ENCODE data around the gene CRYBB3.

Gene CRYBB3

DNA sequence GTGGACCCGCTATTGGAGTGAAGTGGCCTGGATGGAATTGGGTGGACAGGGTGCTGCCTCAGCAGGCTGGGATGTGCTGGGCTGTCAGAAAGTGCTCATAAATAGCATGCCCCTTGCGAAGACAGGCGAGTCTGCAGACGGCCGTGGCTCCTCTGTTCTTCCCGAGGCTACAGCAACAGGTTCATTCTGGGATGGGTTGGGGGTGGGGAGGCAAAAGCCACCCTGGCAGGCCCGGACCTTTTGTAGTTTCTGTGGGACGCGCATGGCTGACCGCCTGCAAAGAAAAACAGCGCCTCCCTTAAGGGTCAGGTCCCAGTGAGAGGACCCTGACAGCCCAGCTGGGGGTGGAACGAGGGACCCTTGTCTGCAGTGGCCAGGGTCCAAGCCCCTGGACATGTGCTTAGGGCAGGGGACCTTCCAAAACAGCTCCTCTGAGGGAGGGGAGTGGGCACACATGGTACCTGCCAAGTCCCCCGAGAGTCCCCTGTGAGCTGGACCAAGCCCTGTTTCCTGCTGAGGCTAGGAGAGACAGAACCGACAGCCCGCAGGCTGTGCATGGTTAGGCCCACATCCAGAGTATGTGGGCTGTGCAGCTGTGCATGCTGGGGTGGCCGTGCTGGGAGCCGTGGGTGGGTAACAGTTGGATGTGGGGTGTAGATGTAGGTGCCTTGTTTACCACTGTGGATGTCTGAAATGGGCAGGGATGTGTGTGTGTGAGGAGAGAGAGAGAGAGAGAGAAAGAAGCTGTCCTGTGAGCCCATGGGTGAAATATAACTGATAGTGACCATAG lies at the start of gene CRYBB3:
CRYBB3 (plus strand) TSS at position 128 of the 790 bp plus-strand sequence. CDS start 1,539 bp downstream, outside the sequence.
- no peak for DNase-seq (ENCODE audit: low read depth)

DNA sequence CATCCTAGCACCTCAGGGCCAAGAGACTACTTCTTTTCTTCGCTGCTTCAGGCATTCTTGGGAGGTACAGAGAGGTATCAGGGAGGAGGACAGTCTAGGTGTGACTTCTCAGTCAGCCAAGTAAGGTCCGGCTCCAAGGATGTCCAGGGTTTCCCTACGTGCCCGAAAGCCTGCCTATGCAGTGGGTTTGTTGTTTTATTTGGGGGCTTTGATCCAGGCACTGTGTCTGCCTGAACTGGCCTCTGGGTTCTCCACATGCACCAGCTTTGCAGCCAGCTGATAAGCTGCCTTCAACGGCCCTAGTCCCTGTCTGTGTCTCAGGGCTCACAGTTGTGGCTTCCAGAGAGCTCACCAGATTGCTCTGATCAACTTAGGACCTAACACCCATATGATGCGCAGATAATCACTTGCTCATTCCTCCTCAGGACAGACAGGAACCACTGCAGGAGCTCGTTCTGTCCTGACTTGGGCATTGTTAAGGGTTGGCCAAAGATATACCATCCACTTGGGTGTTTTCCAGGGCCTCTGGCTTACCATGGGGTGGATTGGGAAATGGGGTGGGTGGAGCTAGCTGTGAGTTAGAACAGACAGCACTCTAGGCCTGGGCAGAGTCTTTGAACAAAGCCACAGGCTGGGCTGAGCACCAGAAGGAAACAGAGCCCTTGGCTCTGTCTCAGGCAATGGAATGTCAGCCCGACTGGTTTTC lies 45.5 kb upstream of the CRYBB3 start:
- DNase-seq (ENCODE audit: low read depth), result peak; percentile 4

DNA sequence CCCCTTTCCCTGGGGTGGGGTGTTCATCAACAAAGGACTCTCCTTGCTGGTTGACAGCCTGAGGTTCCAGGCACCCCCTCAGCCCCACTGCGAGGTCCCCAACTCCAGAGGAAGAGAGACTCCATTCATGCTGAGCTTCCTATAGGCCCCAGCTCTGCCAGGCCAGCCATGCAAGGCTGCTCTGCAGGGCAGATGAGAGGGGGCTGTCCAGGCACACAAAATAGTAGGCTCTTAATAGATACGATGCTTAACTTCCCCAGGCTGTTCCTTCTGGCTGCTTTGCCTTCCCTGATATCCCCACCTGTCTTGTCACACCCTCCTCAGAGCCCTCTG lies 45.0 kb upstream of the CRYBB3 start:
- no peak for DNase-seq (ENCODE audit: low read depth)

DNA sequence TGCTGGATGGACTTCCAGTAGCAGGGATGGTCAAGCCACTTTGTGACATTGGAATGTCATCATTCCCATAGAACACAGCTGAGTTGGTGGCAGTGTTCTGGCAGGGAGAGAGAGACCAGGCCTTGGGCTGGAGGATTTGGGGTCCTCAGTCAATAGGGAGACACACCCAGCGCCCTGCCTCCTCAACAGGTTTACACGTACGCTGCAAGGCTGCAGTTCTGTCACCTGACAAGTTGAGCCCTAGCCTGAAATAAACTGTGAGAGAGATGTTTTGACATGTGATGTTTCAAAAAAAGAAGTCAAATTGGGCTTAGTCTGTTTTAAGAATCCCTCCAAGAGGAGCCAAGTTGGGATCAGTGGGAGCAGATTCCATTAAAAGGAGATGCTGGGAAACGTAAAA lies 42.9 kb upstream of the CRYBB3 start:
- DNase-seq (ENCODE audit: low read depth), result no peak

DNA sequence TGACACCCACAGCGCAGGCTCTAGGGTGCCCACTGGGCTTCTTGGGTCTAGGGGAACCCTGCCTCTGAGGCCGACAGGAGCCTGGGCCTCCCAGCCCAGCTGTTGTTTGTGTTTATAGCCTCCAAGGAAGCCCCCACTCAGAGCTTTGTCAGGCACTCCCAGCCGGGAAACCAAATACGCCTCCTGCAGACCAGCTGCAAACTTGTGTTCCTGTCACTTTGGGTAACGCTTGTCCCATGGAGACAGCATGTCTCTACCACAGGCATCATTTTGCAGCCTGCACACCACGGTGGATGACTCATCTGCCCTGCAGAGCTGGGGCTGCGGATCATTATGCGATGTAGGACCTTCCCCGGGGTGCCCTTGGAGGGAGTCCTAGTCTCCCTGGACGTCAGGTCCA lies 40.6 kb upstream of the CRYBB3 start:
- no peak for DNase-seq (ENCODE audit: low read depth)

DNA sequence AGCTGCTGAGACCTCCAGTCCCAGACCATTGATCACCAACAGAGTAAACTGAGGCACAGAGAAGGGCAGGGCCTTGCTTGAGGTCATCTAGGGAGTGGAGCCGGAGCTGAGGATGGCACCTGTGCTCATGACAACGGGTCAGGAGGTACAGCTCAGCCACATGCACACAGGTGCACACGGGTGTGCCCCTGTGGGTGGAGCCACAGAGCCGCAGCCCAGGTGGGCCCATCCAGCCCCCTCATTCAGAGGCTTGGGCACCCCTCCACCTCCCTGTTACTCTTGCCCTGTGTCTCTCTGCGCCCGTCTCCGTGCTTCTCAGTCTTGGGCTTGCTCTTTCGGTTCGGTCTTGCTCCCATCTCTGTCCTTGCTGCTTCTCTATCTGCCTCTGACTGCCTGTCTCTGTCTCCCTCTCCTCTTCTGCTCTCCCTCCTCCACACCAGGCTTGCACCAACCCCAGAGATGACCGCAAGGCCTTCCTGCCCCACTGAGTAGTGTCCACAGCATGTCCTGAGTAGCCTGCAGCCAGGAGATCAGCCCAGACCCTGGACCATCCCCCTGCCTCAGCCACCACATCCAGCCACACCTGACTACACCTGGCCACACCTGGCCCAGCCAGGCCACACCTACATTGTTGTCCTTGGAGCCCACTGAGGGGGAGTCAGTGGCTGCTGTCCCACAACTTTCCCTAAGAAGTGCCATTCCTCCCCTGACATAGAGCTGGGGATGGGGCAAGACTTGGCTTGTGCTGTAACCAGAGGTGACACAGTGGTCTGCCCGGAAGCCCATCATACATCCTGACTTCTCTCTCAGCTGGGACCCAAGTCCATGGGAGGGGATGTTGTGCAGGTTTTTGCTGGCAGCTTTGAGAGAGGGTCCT lies 39.3 kb upstream of the CRYBB3 start:
- DNase-seq (ENCODE audit: low read depth), result no peak

DNA sequence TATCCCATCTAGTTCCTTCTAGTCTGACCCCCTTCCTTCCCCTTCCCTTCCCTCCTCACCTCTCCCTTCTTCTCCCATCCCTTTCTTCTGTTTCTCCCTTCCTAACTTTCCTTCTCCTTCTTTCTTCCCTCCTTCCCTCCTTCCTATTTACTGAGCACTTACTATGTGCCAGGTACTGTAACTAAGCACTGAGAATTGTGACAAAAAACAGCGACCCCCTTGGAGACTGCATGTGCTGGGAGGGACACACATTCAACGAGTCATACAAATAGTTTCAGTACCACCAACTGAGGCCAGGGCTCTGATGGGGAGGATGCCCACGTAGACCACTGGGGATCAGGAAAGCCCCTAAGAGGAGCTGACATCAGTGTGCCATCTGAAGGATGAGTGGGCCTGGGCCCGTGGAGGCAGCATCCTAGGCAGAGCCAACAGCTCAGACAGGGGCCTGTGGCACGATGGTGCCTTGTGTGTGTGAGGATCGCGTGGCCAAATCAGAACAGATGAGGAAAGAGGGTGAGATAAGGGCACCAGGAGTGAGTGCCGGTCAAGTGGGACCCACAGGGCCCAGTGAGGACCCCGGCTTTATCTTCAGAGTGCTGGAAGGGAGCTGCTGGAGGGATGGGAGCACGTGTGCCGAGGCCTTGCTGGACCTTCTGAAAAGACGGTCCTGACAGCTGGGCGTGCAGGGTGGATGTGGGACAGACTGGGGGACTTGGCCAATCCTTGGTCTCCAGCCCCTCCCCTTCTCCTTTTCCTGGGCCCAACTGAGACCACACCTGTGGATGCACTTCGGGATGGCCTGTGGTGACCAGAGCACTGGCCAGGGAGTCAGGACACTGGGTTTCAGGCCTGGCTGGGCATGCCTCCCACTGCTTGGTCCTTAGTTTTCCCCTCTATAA lies 38.4 kb upstream of the CRYBB3 start:
- DNase-seq (ENCODE audit: low read depth), result no peak

DNA sequence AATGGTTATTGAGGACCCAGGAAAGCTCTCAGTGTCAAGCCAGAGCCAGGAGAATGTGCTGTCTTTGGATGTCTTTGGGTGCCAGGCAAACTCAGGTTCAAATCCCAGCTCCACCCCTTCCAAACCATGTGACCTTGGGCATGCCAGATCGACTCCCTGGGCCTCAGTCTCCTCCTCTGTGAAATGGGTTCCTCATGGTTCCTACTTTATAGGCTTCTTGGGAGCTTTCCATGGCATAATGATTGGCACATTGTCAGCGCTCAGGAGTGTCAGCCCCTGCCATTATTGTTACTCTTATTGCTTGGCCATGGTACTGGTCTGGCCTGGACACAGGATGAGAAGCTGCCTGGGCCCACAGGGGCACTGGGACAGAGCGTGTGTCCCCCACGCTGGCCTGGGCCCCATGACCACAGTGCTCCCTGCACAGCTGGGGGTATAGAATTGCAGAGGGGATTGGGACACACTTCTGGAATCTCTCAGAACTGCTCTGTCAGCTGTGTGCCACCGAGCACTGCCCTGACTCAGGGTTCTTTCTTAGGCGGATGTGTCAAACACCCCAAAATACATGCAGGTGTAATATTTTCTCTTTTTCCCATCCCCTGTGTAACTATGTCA lies 37.6 kb upstream of the CRYBB3 start:
- no peak for DNase-seq (ENCODE audit: low read depth)

DNA sequence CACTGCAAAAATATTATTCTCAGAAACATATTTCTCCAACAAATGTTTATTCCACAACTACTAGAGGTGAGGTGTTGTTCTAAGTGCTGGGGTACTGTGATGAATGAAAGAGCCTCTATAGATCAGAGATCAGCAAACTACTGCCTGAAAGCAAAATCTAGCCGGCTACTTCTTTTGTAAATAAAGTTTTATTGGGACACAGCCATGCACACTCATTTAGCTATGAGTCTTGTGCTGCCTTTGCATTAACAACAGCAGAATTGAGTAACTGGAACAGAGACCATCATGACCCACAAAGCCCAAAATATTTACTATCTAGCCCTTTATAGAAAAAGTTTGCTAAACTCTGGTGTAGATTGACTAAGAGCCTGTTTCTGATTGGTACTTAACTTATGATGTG lies 37.1 kb upstream of the CRYBB3 start:
- no peak for DNase-seq (ENCODE audit: low read depth)

DNA sequence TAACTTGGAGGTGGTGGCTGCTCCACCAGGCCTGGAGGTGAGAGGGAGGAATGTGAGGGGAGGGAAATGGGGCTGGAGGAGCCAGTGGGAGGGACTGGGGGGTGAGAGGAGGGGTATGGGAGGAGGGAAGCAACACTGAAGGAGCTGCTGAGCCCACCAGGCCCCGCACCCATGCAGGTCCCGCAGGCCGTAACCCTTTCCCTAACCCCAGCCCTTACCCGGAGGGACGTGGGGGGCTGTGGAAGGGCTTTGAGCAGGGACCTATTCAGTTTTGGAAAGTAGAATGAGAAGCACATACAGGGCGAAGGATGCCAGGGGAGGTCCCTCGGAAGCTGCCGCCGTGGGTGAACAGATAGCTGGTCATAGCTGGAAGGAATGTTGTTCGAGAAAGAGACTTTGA lies 33.9 kb upstream of the CRYBB3 start:
- no peak for DNase-seq (ENCODE audit: low read depth)

DNA sequence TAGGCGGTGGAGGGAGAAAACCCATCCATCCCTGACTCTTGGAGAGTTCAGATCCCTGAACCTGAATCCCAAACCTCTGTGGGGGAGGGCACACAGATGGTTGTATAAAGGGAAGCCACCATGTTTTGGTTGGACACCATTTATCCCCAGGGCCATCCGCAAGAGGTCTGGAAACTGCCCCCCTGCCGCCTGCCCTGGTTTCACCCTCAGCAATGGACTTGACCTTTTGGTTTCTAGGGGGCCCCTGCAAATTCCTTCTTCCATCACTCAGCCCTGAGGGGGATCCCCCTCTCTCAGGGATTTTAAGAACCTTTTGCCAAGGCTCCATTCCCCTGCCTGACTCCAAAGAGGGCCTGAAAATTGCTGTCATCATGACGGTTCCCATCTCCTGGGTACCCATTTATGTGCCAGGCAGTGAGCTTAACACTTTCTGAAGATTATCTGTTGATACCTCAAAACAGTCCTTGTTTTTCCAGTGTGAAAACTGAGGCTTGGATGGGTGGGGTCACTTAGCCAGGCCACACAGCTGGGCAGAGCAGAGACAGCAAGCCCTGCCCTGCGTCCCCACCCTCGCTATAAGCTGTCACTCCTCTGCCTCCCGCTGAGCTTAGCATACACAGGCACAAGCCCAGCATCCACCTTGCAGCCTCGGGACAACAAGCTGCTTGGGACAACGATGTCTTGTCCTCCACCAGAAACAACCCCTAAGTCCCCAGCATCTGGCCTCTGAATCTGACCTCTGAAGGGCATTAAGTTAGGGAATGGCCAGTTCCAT lies 33.2 kb upstream of the CRYBB3 start:
- DNase-seq (ENCODE audit: low read depth), result no peak

DNA sequence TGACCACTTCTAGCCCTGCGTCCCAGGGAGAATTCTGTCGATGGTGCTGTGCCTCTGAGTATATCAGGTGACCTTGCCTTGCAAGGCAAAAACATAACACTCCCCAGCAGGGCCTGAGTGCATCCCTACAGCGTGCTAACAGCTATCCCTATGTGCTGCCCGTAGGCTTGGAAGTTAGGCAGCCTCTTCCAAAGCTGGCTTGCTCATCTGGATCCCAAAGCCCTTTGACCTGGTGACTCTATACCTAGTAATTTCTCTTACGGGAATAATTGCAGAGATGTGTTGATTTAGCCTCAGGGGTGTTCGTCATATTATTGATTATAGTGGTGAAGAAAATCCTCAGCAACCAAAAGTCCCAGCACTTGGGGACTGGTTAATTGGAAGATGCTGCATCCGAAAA lies 32.6 kb upstream of the CRYBB3 start:
- DNase-seq (ENCODE audit: low read depth), result no peak

DNA sequence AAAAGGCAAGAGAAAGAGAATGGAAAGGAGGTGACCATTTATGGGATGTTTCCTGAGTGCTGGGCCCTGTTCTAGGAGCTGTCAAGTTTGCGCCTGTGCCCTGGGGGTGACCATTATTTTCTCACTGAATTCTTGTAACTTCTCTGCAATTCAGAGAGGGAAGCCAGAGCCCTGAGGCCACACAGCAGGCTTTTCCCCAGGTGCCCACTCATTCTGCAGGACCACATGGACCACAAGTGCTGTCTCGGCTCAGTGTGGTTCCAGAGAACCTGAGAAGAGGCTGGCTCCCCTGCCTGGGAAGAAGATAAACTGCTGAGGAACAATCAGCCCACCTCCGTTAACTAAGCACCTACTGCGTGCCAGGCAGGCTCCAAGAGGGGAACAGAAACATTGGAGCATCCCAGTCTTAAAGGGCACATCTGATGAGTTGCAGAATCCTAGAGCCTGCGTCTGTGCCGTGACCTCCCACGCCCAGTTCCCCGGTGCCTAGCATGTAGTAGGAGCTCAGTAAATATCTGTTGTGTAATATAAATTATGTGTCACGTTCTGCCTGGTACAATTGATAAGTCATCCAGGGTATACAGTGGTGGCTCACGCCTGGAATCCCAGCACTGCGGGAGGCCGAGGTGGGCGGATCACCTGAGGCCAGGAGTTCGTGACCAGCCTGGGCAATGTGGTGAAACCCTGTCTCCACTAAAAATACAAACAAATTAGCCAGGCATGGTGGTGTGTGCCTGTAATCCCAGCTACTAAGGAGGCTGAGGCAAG lies 31.6 kb upstream of the CRYBB3 start:
- DNase-seq (ENCODE audit: low read depth), result no peak

DNA sequence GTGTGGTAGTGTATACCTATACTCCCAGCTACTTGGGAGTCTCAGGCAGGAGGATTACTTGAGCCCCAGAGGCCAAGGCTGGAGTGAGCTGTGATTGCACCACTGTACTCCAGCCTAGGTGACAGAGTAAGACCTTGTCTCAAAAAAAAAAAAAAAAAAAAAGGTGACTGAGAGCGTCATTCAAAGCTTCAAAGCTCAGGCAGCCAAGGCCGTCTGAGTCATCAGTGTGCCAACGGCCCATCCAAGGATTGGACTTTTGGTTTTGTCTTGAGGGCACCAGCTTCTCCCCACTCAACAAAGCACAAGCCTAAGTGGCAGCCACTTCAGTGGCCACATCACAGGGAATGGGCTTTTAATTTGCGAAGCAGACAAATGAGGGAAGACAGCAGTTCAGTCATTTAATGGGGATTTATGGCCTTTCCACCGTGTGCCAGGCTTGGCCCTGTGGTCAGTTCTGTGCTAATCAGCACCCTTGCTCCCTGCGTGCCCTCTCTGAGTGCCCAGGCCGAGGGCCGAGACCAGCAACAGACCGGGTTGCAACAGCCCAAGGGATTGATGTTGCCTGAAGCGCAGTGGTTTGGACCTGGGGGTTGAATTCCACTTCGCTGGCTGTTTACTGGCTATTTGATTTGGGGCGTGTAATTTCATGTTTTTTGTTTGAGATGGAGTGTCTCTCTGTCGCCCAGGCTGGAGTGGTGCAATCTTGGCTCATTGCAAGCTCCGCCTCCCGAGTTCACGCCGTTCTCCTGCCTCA lies 30.2 kb upstream of the CRYBB3 start:
- no peak for DNase-seq (ENCODE audit: low read depth)

DNA sequence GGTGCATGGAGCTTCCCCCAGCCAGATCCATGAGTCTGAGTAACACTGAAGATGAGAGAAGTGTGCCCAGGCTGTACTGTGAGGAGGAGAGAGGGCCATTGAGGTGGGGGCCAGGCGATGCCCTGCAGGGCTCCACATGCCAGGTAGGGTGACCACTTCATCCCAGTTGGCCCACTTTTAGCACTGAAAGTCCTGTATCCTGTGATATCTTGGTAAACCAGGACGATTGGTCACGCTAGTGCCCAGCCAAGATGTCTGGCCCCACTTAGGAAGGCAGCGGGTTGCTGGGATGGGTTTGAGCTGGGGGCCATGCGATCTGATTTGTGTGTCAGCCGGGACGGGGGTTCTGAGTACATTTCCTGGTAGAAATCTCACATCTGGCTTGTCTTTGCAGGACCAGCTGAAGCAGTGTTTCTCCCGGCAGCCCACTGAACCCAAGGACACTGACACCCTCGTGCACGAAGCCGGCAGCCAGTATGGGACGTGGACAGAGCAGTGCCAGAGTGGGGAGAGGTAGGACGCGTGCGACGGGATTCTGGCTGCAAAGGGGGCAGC lies 29.2 kb upstream of the CRYBB3 start:
- no peak for DNase-seq (ENCODE audit: low read depth)

DNA sequence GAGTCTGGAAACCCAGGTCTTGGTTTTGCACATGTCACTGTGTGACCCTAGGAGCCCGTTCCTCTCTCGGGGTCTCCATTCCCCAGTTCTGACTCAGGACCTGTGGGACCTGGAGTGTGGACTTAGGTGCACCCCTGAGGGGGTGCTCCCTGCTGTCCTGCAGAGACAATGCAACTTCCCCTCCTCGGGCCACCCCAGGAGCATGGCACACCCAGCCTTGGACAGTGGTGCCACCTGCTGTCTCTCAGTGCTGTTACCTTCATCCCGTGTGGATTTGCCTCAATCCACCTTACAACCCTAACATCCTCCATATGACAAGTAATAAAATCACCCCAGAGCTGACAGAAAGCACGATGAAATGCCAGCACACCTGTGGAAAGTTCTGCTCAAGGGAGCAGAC lies 27.5 kb upstream of the CRYBB3 start:
- no peak for DNase-seq (ENCODE audit: low read depth)

DNA sequence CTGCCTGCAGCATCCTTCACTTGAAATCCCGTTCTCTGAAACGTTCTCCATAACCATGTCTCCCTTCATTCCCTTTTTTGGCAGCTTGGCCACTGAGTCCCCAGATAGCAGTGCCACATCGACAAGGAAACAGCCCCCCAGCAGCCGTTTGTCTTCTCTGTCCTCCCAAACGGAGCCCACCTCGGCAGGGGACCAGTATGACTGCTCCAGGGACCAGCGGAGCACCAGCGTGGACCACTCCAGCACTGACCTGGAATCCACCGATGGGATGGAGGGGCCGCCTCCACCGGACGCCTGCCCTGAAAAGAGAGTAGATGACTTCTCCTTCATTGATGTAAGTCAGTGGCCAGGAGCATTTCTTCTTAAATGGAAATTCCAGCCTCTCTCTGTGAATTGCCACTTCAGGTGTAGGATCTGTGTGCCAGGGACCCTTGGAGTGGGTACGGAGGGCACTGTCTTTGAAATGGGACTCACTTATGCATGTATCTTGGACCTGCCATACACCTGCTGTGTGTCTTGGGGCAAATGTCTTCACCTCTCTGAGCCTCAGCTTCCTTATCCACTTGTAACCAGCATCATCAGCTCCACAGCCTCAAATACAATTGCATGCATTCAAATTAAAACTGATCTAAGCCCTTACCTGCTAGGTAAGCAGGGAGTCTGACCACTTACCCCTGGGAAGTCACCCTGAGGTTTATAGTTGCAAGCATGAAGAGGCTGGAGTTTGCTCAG lies 25.3 kb upstream of the CRYBB3 start:
- DNase-seq (ENCODE audit: low read depth), result no peak

DNA sequence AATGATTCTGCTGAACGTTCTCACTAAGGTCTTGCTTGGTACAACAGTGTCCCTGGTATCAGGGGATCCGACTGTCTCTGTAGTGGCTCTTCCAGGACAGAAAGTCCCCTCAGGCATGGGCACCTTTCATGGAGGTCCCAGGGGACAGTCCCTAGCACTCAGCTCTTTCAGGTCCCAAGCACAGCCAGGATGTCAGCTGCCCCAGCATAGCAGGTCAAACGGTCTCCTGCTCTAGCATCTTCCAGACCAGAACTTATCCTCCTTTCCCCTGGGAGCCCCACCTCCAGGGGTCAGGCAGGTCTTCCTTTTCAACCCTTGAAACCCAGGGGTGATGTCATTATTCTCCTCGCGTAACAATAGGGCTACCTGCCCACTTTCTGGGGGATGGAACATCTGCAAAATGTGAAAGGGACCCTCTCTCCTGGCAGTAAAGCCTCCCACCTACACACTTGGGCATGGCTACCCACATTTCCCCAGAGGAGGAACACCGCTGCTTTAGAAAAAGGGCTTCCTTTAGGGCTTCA lies 24.7 kb upstream of the CRYBB3 start:
- DNase-seq (ENCODE audit: low read depth), result no peak

Measured in GM04504 (cell line).